HG03565 (cell line): ENCODE data around the gene TTLL9.
A peak's percentile ranks its signal among the peaks of the same experiment; 100 is the strongest.

Experiments
- ATAC-seq: cut with Tn5 transposase; IDR thresholded peaks from one replicate; pipeline ENCODE4 v1.9.1; 2021; ENCODE audit warnings: mild to moderate bottlenecking, moderate library complexity; ENCODE audit not compliant: unreplicated experiment

Gene TTLL9

DNA sequence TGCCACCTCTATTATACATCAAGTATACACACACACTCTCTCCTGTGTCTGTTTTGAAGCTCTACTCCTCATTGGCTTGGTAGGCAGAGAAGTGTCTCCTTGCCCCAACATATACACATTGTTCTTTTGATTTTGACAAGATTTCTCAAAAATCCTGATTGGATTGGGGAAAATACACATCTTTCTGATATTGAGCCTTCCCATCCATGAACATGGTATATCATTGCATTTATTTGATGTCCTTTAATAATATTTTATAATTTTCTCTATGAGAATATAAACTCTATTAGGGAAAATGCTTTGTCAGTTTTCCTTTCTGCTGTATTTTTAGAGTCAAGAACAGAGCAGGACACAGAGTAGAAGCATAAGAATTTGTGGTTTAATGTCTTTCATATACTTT is 7.2 kb downstream of the TTLL9 start:
- no peak for ATAC-seq

- ATAC-seq, result peak; percentile 91
Observed at GRCh38 chr20:31879143-31879987, 8.9 kb downstream of the TTLL9 start.

DNA sequence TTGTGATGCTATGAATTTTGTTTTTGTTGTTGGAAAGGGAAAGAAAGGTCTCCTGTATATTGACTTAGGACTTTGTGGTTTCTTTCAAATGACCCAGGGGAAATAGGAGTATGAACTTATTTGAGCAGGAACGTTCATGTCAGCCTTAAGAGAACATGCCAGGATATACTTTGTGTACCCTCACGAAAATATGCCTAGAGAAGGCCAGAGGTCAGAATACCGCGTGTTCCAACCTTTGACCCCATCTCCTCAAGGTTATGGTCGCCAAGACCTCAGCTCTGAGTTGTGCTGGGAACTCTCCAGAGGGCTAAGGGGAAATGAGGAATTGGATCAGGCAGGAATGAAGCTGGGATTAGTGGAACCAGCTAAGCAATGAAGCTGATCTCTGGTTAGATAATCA is 11.5 kb downstream of the TTLL9 start:
- no peak for ATAC-seq

DNA sequence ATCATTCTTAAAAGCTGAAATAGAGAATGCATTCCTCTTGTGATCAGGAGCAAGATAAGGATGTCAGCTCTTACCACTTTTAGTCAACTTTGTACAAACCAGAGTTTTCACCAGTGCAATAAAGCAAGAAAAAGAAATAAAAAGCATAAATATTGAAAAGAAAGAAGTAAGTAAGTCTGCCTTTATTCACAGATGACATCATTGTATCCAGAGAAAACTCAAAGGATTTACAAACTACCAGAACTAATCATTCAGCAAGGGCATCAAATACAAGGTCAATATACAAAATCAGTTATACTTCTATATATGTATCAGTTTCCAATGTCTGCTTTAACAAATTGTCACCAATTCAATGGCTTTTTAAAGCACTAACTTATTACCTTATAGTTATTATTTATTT is 13.4 kb downstream of the TTLL9 start:
- no peak for ATAC-seq

GRCh38 chr20:31890646-31891045 is 20.2 kb downstream of the TTLL9 start:
- ATAC-seq, result no peak

GRCh38 chr20:31894980-31895675 is 24.7 kb downstream of the TTLL9 start:
- peak; percentile 98 for ATAC-seq

DNA sequence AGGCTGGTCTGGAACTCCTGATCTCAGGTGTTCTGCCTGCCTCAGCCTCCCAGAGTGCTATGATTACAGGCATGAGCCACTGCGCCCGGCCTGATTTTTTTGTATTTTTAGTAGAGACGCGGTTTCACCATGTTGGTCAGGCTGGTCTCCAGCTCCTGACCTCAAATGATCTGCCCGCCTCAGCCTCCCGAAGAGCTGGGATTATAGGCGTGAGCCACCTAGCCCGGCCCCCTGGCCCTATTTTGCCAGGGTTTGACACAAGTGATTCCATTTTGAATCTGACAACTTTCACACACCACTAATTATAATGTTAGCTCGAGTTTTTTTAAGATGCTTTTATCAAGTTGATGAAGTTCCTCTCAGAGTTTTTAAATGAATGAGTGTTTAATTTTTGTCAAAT is 25.6 kb downstream of the TTLL9 start:
- no peak for ATAC-seq

DNA sequence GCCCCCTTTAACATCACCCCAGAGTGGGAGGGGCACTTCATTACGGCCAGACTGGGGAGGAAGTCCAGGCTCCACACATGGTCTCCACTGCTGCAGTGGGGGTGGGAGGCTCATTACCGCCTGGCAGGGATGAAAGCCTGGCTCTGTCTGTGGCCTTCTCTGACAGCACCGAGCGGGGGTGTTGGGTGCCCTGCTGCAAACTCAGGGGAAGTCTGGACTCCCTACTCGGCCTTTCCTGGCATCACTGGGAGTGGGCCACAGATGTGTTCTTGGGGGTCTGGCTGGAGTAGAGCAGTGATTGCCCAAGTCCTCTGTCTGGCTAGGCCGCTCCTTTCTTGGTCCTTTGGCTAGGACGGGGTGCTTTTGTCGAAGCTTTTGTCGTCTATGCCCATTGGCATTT is 27.1 kb downstream of the TTLL9 start:
- ATAC-seq, result no peak

DNA sequence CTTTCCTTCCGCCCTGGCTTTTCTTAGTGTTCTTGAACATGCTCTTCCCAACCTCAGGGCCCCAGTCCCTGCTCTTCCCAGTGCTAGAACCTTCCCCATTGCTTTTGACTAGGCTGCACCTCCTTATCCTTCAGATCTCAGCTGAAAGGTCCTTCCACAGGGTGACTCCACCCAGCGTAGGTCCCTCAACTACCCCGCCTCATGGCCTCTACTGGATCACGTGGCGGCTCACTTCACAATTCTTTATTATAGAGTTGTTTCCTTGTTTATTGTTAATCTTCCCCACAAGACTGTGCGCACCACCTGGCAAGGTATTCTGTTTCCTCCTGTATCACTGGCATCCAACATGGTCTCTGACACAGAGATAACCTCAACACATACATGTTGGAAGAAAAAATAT is 31.2 kb downstream of the TTLL9 start:
- ATAC-seq, result no peak

DNA sequence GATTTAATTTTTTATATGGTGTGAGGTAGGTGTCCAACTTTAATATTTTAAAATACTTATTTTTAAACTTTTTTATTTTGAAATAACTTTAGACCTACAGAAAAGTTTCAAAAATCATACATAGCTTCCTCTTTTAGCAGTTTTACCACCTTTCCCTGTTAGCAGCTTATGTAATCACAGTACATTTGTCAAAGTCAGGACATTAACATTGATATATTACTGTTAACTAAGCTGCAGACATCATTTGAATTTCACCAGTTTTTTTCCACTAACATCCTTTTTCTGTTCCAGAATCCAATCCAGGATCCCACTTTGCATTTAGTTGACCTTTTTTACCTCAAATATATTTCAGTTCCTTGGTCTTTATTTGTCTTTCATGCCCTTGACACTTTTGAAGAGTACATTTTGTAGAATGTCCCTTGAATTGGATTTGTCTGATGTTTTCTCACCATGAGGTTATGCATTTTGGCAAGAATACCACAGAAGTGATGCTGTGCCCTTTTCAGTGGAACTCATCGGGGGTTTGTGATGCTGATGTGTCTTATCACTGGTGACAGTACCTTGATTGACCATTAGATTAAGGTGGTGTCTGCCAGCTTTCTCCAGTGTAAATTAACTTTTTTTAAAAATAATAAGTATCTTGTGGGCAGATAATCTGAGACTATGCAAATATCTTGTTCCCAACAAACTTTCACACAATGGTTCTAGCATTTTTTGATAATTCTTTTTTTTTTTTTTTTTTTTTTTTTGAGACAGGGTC is 33.4 kb downstream of the TTLL9 start:
- no peak for ATAC-seq

DNA sequence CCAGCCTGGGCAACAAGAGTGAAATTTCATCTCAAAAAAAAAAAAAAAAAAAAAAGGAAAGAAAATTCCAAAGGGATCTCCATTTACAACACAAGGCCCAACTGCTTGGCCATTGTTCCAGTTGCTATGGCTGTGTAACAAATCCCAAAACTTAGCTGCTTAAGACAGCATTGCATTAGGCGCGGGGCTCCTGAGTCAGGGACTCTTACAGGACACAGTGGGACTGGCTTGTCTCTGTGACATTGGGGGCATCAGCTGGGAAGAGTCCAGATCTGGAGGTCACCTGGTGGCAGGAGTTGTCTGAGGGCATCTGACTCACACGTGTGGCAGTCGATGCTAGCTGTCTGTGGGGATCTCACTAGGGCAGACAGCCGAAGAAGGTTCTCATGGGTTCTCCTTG is 35.6 kb downstream of the TTLL9 start:
- ATAC-seq, result no peak

DNA sequence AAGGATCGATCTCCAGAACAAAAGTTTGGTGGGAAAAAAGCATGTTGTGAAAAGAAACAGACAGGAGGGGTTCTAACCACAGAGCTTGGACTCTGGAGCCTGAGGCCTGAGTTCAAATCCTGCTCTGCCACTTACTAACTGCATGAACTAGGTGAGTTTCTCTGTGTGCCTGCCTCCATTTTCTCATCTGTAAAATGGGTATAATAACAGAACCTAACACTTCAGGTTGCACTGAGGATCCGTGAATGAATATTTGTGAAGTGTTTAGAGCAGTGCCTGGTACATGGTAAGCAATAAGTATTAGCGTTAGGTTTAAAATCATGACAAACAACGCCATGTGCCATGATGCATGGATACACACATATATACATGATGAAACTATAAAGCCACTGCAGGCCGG is 36.6 kb downstream of the TTLL9 start:
- no peak for ATAC-seq

- ATAC-seq, result no peak
Observed at GRCh38 chr20:31908016-31908415, 37.6 kb downstream of the TTLL9 start.

- no peak for ATAC-seq
Observed at GRCh38 chr20:31908424-31908823, 38.0 kb downstream of the TTLL9 start.

- no peak for ATAC-seq
Observed at GRCh38 chr20:31909253-31910070, 39.0 kb downstream of the TTLL9 start.

GRCh38 chr20:31910071-31910803 is 39.8 kb downstream of the TTLL9 start:
- no peak for ATAC-seq

- no peak for ATAC-seq
Observed at GRCh38 chr20:31913431-31914157, 43.2 kb downstream of the TTLL9 start.

DNA sequence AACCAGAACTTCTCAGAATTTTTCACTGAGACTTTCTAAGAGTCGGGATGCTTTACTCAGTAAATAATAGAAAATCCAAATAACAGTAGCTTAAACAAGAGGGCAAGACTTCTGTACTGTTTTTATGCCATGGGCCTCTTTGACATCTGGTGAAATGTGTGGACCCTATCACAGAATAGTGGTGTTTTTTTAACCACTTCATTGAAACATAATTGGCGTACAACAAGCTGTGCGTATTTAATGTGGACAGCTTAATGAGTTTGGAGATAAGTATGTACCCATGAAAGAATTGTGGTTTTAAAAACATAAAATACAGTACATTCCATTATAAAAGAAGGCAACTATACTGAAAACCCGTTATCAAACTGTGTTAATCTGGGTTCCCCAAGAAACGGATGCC is 43.7 kb downstream of the TTLL9 start:
- no peak for ATAC-seq

GRCh38 chr20:31915491-31916280 is 45.3 kb downstream of the TTLL9 start:
- no peak for ATAC-seq
